Aortic smooth muscle cell (primary cell): ENCODE measurements around the gene ABCC5. TPM values are rescaled to one million over a fixed set of nuclear protein-coding genes. Genes with fewer than 3 reads are reported as not detected.

Experiments
- total RNA-seq: library from RNA; depleted of rRNA; stranded (reverse); fragments of >200 nt; gene quantifications from 2 replicates; pipeline ENCODE4 v1.2.3, GENCODE V29; 2014

Gene ABCC5
- 12.3 and 14.2 TPM in 2 replicates for total RNA-seq

DNA sequence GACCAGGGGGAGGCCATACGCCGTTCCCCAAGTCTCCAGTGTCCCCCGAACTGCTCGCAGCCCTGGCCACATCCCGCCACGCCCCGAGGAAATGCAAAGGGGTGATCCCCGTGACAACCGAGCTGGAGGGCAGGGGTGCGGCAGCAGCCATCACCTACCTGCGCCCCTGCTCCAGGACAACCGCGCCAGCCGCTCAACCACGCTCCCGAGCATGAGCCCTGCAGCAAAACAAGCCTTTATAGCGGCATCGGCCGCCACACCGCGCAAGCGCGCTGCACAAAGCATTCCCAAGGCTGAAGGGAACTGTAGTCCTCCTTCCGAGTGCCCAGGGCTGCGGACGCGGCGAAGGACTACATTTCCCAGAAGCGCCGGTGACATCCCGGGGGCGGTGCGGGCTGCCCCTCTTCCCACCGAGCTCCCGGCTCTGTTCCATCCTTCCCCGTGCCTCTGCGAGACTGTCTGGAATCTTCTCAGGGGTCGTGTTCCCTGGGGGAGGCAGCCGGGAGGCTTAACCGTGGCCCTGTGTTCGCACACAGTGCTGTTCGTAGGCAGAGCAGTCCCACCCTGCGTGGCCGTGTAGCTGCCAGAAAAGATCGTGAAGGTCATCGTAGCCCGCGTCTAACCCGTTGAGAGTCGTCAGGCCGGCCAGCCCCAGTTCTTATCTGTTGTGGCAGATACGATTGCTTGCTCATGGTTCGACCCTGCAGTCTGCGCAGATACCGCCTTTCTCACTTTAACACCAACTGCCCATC, at the start of gene ABCC5:
Gene ABCC5, minus strand, starts transcription at position 213 of the 752 bp plus-strand sequence. CDS start 3,492 bp downstream, outside the sequence.

DNA sequence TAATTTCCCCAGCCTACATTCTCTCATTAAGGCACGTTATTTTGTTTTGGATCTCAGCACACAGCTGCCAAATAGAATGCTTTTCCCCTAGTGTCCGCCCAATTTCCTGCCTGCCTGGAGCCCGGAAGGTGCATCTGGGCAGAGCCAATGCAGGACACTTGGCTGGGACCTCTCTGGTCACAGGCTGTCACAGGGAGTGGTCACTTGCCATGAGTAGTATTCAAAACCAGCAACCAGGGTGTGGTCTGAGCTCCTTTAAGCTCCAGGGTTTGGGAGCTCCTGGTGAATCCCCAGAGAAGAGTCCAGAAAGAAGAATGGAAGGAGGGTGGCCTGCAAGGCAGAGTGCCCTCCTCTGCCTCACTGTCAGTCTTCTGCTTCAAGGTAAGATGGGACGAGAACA, 35.1 kb upstream of the ABCC5 start, which contains the start of gene HTR3C:
Gene HTR3C, plus strand, starts transcription at position 281 of the 400 bp plus-strand sequence. Its CDS starts 34 bp downstream, at position 315.

DNA sequence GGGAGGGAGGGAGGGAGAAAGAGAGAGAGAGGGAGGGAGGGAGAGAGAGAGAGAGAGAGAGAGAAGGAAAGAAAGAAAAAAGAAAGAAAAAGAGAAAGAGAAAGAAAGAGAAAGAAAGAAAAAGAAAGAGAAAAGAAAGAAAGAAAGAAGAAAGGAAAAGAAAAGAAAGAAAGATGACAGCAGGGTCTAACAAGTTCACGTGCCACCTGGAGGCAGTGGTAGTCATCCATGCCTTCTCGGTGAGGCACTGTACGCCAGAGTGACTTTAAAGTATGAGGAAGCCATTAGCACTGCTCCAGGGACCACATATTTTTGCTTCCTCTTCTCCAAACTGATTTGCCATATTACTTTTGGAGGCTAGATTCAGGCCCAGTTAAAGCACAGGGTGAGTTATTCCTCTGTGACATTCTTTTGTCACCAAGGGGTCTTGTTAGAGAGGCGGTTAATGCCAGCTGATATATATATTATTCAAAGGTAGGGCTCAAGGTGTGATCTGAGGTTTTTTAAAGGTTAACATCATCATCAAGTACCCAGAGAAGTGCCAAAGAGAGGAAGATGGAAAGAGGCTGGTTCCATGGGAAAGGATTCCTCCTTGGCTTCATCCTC, 13.6 kb upstream of the ABCC5 start, which contains the start of gene HTR3D:
Gene HTR3D, plus strand, starts transcription at position 556 of the 606 bp plus-strand sequence. Its CDS starts 0 bp downstream, at position 556.

DNA sequence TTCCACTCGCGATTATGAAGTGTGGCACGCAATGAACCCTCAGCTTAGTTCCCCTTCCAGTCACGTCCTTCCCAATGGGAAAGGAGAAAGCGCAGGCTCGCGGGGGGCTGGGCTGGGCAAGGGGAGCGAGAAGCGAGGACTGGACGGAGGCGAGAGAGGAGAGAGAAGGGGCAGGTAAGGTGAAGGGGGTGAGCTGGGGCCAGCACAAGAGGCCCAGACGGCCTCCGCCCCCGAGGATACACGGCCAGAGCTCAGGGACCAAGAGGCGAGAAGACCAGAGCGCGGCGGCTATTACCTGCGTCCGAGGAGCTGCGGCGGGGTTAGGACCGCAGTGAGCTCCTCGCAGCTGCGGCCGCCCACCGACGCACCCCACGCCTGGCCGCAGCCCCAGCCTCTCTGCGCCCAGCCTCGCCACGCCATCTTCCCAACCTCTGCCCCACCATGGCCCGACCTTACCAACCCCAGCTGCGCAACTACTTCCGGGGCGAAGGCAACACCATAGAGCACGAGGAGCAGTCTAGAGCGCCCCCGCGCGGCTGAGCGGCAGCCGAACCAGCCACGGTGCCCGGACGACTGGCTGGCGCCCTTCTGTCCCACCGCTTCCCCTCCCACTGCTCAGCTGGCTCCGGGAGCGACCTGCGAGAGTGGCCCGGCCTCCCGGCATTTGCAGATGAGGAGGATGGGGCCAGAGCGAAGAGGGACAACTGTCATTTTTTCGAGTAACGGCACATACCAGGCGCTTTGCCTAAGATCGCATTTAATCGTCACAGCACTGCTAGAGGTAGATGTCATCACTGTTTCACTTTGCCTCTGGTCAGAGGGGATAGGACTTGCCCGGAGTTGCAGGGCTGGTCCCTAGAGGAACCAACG, 133.0 kb downstream of the ABCC5 start, which contains the start of gene PARL:
Gene PARL, minus strand, starts transcription at position 454 of the 870 bp plus-strand sequence. Its CDS starts 34 bp downstream, at position 420.

Other genes starting within 250 kb of the ABCC5 start
- gene MAP6D1, start 192.3 kb downstream of the ABCC5 start, total RNA-seq, result 0.25 and 0.66 TPM in 2 replicates
- gene PARL, start 133.0 kb downstream of the ABCC5 start, total RNA-seq, result 39.2 and 42.8 TPM in 2 replicates
- not detected in 2 replicates for gene HTR3D, start 13.9 kb upstream of the ABCC5 start, total RNA-seq
- not detected in 2 replicates for gene HTR3C, start 35.2 kb upstream of the ABCC5 start, total RNA-seq
- gene HTR3E, start 79.2 kb upstream of the ABCC5 start, total RNA-seq, result not detected in 2 replicates
- gene EIF2B5, start 117.5 kb upstream of the ABCC5 start, total RNA-seq, result 36.0 and 41.0 TPM in 2 replicates
- 26.3 and 31.3 TPM in 2 replicates for gene DVL3, start 137.5 kb upstream of the ABCC5 start, total RNA-seq
- gene AP2M1, start 157.0 kb upstream of the ABCC5 start, total RNA-seq, result 577 and 754 TPM in 2 replicates
- gene ABCF3, start 168.3 kb upstream of the ABCC5 start, total RNA-seq, result 40.7 and 55.6 TPM in 2 replicates
- 0.06 TPM in 1 of 2 replicates, not detected in the other for gene VWA5B2, start 211.7 kb upstream of the ABCC5 start, total RNA-seq
- 19.5 and 29.3 TPM in 2 replicates for gene ALG3, start 231.1 kb upstream of the ABCC5 start, total RNA-seq
- gene EEF1AKMT4, start 231.8 kb upstream of the ABCC5 start, total RNA-seq, result 2.2 and 3.2 TPM in 2 replicates
- 0.50 and 0.66 TPM in 2 replicates for gene CAMK2N2, start 243.7 kb upstream of the ABCC5 start, total RNA-seq